Measurements from ENCODE around the gene PPBP.

The PPBP gene

DNA sequence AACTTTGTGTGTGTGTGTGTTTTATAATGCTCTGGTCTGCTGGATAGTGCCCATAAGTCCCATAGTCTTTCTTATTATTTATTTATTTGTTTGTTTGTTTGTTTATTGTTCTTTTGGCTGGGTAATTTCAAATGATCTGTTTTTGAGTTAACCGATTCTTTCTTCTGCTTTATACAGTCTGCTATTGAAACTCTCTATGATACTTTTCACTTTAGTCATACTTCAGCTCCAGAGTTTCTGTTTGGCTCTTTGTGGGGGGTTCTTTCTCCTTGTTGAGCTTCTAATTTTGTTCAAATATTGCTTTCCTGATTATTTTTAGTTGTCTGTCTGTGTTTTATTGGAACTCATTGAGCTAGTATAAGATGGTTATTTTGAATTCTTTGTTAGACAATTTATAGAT lies 40.5 kb upstream of the PPBP start:
- TF ChIP-seq CTCF (IDR thresholded peaks at IDR 0.05; ENCODE audit: control extremely low read depth, extremely low read depth, low read depth, missing control alignments): no peak
- ChIA-PET CTCF (interaction anchor here (1.2 kb wide), 1 partner anchor 10 kb away, joined by 3 read pairs; the partner anchor contains the start of gene CXCL3), POLR2A (no interaction called here)
- no peak for DNase-seq (ENCODE audit: extremely low spot score)

DNA sequence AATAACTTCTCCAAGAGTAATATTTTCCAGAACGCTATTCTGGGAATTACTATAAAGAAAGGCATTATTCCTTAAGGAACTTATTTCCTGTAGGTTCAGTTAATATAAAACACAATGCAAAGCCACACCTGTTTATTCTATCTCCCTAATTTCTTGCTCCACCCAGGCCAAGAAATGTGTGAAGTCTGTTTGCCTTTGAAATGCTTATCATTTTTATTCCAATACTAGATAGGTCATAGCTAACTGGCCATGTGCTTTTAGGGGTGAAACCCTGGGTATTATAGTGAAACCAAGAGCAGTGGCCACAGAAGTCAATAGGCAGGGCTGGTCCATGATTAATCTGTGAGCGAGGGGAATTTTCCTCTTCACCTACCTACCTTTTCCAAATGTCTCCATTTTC lies 35.7 kb upstream of the PPBP start:
- ChIA-PET POLR2A (no interaction called here), CTCF (interaction anchor here (1.2 kb wide), 1 partner anchor 15 kb away, joined by 3 read pairs; the partner anchor contains the start of gene CXCL3)
- TF ChIP-seq CTCF (IDR thresholded peaks at IDR 0.05; ENCODE audit: control extremely low read depth, extremely low read depth, low read depth, missing control alignments): no peak
- no peak for DNase-seq (ENCODE audit: extremely low spot score)

- POLR2A ChIA-PET: no interaction called here
- CTCF ChIA-PET: interaction anchor here (1.0 to 1.3 kb wide), 3 partner anchors 9 to 17 kb away, joined by 3 to 4 read pairs (median 3); partner anchors contain the start of gene CXCL3
- no peak for TF ChIP-seq CTCF (IDR thresholded peaks at IDR 0.05; ENCODE audit: control extremely low read depth, extremely low read depth, low read depth, missing control alignments)
- DNase-seq (ENCODE audit: extremely low spot score): no peak
Observed at GRCh38 chr4:74021601-74022000, 33.6 kb upstream of the PPBP start.

DNA sequence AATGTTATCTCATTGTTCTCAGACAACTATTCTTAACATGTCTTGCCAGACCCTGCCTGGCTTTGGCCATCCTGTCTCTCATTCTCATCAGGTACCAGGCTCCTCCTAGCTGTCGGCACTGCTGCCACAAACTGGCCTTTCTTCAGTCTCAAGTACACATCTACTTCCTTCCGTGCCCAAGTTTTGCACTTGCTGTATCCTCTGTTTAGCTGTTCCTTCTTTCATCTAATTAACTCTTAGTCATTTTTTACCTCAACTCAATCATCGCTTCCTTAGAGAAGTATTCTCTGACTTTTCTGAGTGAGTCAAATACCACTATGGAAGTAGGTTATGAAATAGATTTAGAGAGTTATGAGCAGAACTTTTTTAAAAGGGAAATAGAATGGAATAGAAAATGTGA lies 30.8 kb upstream of the PPBP start:
- CTCF ChIA-PET: interaction anchor here (1.0 to 1.7 kb wide), 2 partner anchors 10 to 29 kb away, joined by 3 to 5 read pairs; no protein-coding TSS in a partner anchor
- TF ChIP-seq CTCF (IDR thresholded peaks at IDR 0.05; ENCODE audit: control extremely low read depth, extremely low read depth, low read depth, missing control alignments): no peak
- POLR2A ChIA-PET: no interaction called here
- no peak for DNase-seq (ENCODE audit: extremely low spot score)

DNA sequence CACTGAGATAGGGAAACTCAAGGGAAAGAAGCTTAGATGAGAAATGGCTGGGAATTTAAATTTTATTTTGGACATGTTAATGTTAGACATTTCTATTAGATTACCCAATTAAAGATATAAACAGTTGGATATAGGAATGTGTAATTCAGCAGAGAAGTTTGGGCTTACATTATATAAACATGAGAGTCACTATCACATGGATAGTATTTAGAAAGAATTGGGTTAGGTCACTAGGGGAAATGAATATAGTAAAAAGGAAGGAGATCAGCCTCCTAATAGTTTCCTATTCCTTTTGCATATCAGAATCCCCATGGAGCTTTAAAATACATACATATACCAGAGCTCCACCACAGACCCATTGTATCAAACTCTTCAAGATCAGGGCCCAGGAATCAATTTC lies 30.1 kb upstream of the PPBP start:
- CTCF ChIA-PET: interaction anchor here (1.0 to 1.7 kb wide), 3 partner anchors 10 to 28 kb away, joined by 3 to 5 read pairs (median 3); no protein-coding TSS in a partner anchor
- TF ChIP-seq CTCF (IDR thresholded peaks at IDR 0.05; ENCODE audit: control extremely low read depth, extremely low read depth, low read depth, missing control alignments): no peak
- no peak for DNase-seq (ENCODE audit: extremely low spot score)
- POLR2A ChIA-PET: no interaction called here

GRCh38 chr4:74016068-74016467 lies 28.1 kb upstream of the PPBP start:
- no peak for TF ChIP-seq CTCF (IDR thresholded peaks at IDR 0.05; ENCODE audit: control extremely low read depth, extremely low read depth, low read depth, missing control alignments)
- no peak for DNase-seq (ENCODE audit: extremely low spot score)
- POLR2A ChIA-PET: no interaction called here
- CTCF ChIA-PET: interaction anchor here (1.3 to 1.5 kb wide), 2 partner anchors 9 to 10 kb away, joined by 4 to 6 read pairs; no protein-coding TSS in a partner anchor

Measured in GM10248 (cell line).